ENCODE data around the gene DUSP19. TPM values are rescaled to one million over a fixed set of nuclear protein-coding genes. Genes with fewer than 3 reads are reported as not detected.

Gene DUSP19
- total and polyA plus RNA-seq, 2 of the 4 experiments (the other 2 are of a cell fraction), result 0.86 to 1.4 TPM

DNA sequence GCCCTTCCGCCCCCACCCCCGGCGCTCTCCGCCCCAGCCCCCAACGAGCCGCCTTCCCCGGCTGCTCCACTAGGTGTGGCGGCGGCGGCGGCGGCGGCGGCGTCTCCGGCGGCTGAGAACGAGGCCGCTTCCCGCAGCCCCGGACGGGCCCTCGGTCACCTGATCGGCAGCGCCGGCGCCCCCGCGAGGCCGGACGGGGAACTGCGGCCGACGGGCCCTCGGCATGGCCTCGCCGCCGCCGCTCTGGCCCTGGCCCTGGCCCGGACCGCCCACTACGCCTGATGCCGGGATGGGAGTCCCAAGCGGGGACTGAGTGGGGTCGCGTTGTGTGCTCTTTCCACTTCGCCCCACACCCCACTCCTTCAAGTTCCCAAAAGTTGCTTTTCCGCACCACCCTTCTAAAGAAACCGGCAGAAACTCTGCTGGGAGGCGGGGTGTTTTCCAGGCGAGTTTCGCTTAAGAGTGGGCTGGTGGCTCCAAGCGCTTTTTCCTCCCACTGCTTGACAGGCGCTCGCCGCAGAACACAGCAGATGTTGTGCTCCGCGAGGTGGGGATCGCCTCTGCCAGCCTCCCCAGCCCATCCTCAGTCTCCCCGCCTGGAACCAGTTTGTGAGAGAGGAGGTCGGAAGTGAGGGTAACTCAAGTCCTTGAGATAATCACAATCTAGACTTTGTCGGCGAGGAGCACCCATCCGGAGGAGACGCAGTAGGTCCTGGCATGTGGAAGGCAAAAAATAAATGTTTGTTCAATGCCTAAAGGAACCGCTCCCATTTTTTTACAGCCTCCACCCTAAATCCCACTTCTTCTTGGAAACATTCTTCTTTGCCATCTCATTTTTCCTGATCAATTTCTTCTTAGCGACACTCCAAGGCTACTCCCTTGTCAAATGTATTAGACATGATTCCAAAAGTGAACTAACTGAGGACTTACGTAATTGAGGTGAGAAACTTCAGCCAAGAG lies 39.9 kb upstream of the DUSP19 start, which contains the start of gene NCKAP1:
NCKAP1 (minus strand) TSS at position 117 of the 960 bp plus-strand sequence. CDS start 358 bp downstream, outside the sequence.
- no peaks in the 10 kb centered on the region for H3K4me1 ChIP-seq (ENCODE audit: control insufficient read depth, insufficient read depth, low read length)
- peak within 1 kb of the TSS; percentile 38; the same call in 1 of the 2 replicates for H4K5ac ChIP-seq (ENCODE audit: low read depth, low read length)
- dilution Hi-C loops (cut with HindIII; ENCODE audit: low sequenced_read_pairs, unreplicated experiment) (no loop called here), in situ Hi-C loops (cut with MboI; ENCODE audit: low sequenced_read_pairs) (no loop called here), intact Hi-C loops (cut with micrococcal nuclease) (loop anchor here (2.0 to 10.0 kb wide), 3 partner anchors 40 to 444 kb away; partner anchors contain the start of genes DUSP19 and NUP35)
- no TSS peak for BruUV-seq (replicated peaks)
- H3K79me1 ChIP-seq (ENCODE audit: low read depth in 1 of 2, low read length in 2 of 2), result no peaks in the 10 kb centered on the region; a peak in 1 of 4 replicates
- CTCF ChIA-PET, result no interaction called here
- no peaks in the 10 kb centered on the region for H3K9me1 ChIP-seq (ENCODE audit: insufficient read depth, low read length)
- H3K4me3 ChIP-seq (ENCODE audit: insufficient read depth, low read depth, low read length), result peak within 1 kb of the TSS; percentile 97
- peak within 1 kb of the TSS; percentile 94 for H2AK9ac ChIP-seq (replicated peaks; ENCODE audit: low read depth, low read length, poor library complexity)
- H3K4ac ChIP-seq (ENCODE audit: low read depth, low read length), result peak within 1 kb of the TSS; percentile 79
- peak within 1 kb of the TSS; percentile 63 to 69 for H4K8ac ChIP-seq (ENCODE audit: low read depth in 2 of 2, low read length in 2 of 2)
- H3K14ac ChIP-seq (replicated peaks; ENCODE audit: low read depth, low read length), result peak within 1 kb of the TSS; percentile 93
- H3K9ac ChIP-seq (ENCODE audit: low read depth, low read length), result peak within 1 kb of the TSS; percentile 98
- peak; percentile 70 for DNase-seq
- H2BK20ac ChIP-seq (ENCODE audit: low read depth, low read length), result peak within 1 kb of the TSS; percentile 14; the same call in 1 of the 2 replicates
- H2AFZ ChIP-seq (replicated peaks; ENCODE audit: low read length, poor library complexity), result peak within 1 kb of the TSS; percentile 95
- peak; percentile 94 for ATAC-seq (ENCODE audit: low read depth)
- H3K27ac ChIP-seq (ENCODE audit: insufficient read depth, low read length), result peak within 1 kb of the TSS; percentile 99
- H3K4me2 ChIP-seq (ENCODE audit: low read depth, low read length), result peak within 1 kb of the TSS; percentile 96
- POLR2A ChIA-PET (ENCODE audit: unreplicated experiment), result no interaction called here
- no peaks in the 10 kb centered on the region for H3K9me3 ChIP-seq (ENCODE audit: control insufficient read depth, insufficient read depth, low read length)
- peak within 1 kb of the TSS; percentile 91 for H2BK120ac ChIP-seq (ENCODE audit: low read depth, low read length)
- peaks cover 26% of the 10 kb centered on the region; the same call in 1 of the 2 replicates for H4K20me1 ChIP-seq (ENCODE audit: insufficient read depth, low read length)
- peak within 1 kb of the TSS; percentile 94 for H2BK5ac ChIP-seq (ENCODE audit: low read depth, low read length, poor library complexity, severe bottlenecking)
- H3K56ac ChIP-seq (ENCODE audit: extremely low read depth, insufficient read depth, low read length), result peak within 1 kb of the TSS; percentile 83
- peak within 1 kb of the TSS; percentile 69; the same call in 1 of the 2 replicates for H2AK5ac ChIP-seq (ENCODE audit: low read depth, low read length)
- H3K18ac ChIP-seq (ENCODE audit: low read depth, low read length), result peak within 1 kb of the TSS; percentile 80
- H3K27me3 ChIP-seq (ENCODE audit: control insufficient read depth, insufficient read depth, low read length), result no peaks in the 10 kb centered on the region
- peak within 1 kb of the TSS; percentile 85 for H4K91ac ChIP-seq (ENCODE audit: insufficient read depth, low read depth, low read length)
- H3K36me3 ChIP-seq (ENCODE audit: control insufficient read depth, insufficient read depth, low read length), result no peaks in the 10 kb centered on the region
- peak within 1 kb of the TSS; percentile 99 for H3K23ac ChIP-seq (ENCODE audit: low read depth, low read length)
- H2BK15ac ChIP-seq (ENCODE audit: low read depth, low read length), result peak within 1 kb of the TSS; percentile 90; the same call in 1 of the 3 replicates
- WGBS, 2 experiments (ENCODE audit: extremely low coverage in 2 of 2, insufficient read length in 1 of 2), result 1% methylated on average over 22 of the region's 68 CpGs; no CpG with 5 or more reads in 1 of the 2 experiments
- TF ChIP-seq, protein P1, sequence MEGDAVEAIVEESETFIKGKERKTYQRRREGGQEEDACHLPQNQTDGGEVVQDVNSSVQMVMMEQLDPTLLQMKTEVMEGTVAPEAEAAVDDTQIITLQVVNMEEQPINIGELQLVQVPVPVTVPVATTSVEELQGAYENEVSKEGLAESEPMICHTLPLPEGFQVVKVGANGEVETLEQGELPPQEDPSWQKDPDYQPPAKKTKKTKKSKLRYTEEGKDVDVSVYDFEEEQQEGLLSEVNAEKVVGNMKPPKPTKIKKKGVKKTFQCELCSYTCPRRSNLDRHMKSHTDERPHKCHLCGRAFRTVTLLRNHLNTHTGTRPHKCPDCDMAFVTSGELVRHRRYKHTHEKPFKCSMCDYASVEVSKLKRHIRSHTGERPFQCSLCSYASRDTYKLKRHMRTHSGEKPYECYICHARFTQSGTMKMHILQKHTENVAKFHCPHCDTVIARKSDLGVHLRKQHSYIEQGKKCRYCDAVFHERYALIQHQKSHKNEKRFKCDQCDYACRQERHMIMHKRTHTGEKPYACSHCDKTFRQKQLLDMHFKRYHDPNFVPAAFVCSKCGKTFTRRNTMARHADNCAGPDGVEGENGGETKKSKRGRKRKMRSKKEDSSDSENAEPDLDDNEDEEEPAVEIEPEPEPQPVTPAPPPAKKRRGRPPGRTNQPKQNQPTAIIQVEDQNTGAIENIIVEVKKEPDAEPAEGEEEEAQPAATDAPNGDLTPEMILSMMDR (conservative IDR thresholded peaks at IDR 0.05; ENCODE audit: low read depth, low read length), result peak; percentile 86
- TF ChIP-seq SMC3 (IDR thresholded peaks at IDR 0.05; ENCODE audit: low read depth, low read length) (peak; percentile 24; the same call in 1 of the 2 replicates), RFX5 (IDR thresholded peaks at IDR 0.05; ENCODE audit: low read depth, low read length) (no peak), BHLHE40 (IDR thresholded peaks at IDR 0.05; ENCODE audit: low read depth, low read length) (peak; percentile 74; the same call in 1 of the 2 replicates), RCOR1 (IDR thresholded peaks at IDR 0.05; ENCODE audit: insufficient replicate concordance, low read length) (no peak), CEBPB (IDR thresholded peaks at IDR 0.05; ENCODE audit: low read depth, low read length) (no peak), RAD21 (IDR thresholded peaks at IDR 0.05; ENCODE audit: low read length) (peak; percentile 39; the same call in 1 of the 2 replicates), MAZ (IDR thresholded peaks at IDR 0.05; ENCODE audit: borderline replicate concordance, low read depth, low read length) (no peak; the same call in 1 of the 2 replicates), MAFK (IDR thresholded peaks at IDR 0.05; ENCODE audit: low read depth, low read length) (no peak), MXI1 (IDR thresholded peaks at IDR 0.05; ENCODE audit: borderline replicate concordance, low read depth, low read length) (peak; percentile 11; the same call in 1 of the 2 replicates), CHD1 (IDR thresholded peaks at IDR 0.05; ENCODE audit: low read depth, low read length) (no peak), NFE2L2 (IDR thresholded peaks at IDR 0.05; ENCODE audit: low read depth, low read length) (no peak)
- TF ChIP-seq, protein P2, sequence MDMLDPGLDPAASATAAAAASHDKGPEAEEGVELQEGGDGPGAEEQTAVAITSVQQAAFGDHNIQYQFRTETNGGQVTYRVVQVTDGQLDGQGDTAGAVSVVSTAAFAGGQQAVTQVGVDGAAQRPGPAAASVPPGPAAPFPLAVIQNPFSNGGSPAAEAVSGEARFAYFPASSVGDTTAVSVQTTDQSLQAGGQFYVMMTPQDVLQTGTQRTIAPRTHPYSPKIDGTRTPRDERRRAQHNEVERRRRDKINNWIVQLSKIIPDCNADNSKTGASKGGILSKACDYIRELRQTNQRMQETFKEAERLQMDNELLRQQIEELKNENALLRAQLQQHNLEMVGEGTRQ (IDR thresholded peaks at IDR 0.05; ENCODE audit: low read depth, low read length), result peak; percentile 89
